Parathyroid adenoma (tissue), 2 donors: ENCODE data around the gene LRRC66.
A peak's percentile ranks its signal among the peaks of the same experiment; 100 is the strongest.

ENCODE experiments used
- H2AFZ ChIP-seq: fragments of 300-600 bp; sonication (generic); one replicate; pipeline ENCODE4 v1.7.0; 2017; ENCODE audit warnings: antibody characterized with exemption, mild to moderate bottlenecking
- H3K27ac ChIP-seq: fragments of 300-600 bp; sonication (generic); one replicate; pipeline ENCODE4 v1.7.0; 2017
- H3K27me3 ChIP-seq: fragments of 300-600 bp; sonication (generic); one replicate; pipeline ENCODE4 v1.7.0; 2017; ENCODE audit warnings: low read length; ENCODE audit not compliant: control insufficient read depth, insufficient read depth
- H3K36me3 ChIP-seq: fragments of 300-600 bp; sonication (generic); one replicate; pipeline ENCODE4 v1.7.0; 2017; ENCODE audit warnings: low read length; ENCODE audit not compliant: control insufficient read depth, insufficient read depth
- H3K4me1 ChIP-seq: fragments of 300-600 bp; sonication (generic); one replicate; pipeline ENCODE4 v1.7.0; 2017; ENCODE audit warnings: control low read depth
- H3K4me2 ChIP-seq: fragments of 300-600 bp; sonication (generic); one replicate; pipeline ENCODE4 v1.7.0; 2017; ENCODE audit warnings: low read length
- H3K4me3 ChIP-seq: fragments of 300-600 bp; sonication (generic); one replicate; pipeline ENCODE4 v1.7.0; 2017; ENCODE audit warnings: low read depth, low read length
- H3K79me2 ChIP-seq: fragments of 300-600 bp; sonication (generic); one replicate; pipeline ENCODE4 v1.7.0; 2017; ENCODE audit warnings: control low read depth
- H3K9ac ChIP-seq: fragments of 300-600 bp; sonication (generic); one replicate; pipeline ENCODE4 v1.7.0; 2017; ENCODE audit warnings: mild to moderate bottlenecking
- H3K9me3 ChIP-seq: fragments of 300-600 bp; sonication (generic); one replicate; pipeline ENCODE4 v1.7.0; 2017; ENCODE audit warnings: low read length; ENCODE audit not compliant: control insufficient read depth
- CTCF ChIP-seq: fragments of 300-600 bp; sonication (generic); IDR thresholded peaks from one replicate; pipeline ENCODE4 v1.7.0; 2017; ENCODE audit warnings: antibody characterized with exemption, mild to moderate bottlenecking
- donor health status: primary hyperparathyroidism.

LRRC66 gene

GRCh38 chr4:52036886-52037530, 16.8 kb upstream of the LRRC66 start:
- Histone ChIP-seq H3K4me2 (peak overlapping the region; percentile 80), H3K36me3 (no peaks in the 10 kb centered on the region), H3K27ac (peak overlapping the region; percentile 22), H3K9me3 (no peaks in the 10 kb centered on the region), H3K9ac (no peak overlapping the region), H3K79me2 (peaks cover 4% of the 10 kb centered on the region), H3K4me1 (peaks cover 6% of the 10 kb centered on the region), H3K27me3 (no peaks in the 10 kb centered on the region), H3K4me3 (peak overlapping the region; percentile 63), H2AFZ (no peak overlapping the region)
- no peak for TF ChIP-seq CTCF

- Histone ChIP-seq H3K4me2 (no peak overlapping the region), H3K9ac (no peak overlapping the region), H3K79me2 (peaks cover 4% of the 10 kb centered on the region), H3K4me1 (peaks cover 6% of the 10 kb centered on the region), H3K9me3 (no peaks in the 10 kb centered on the region), H3K27me3 (no peaks in the 10 kb centered on the region), H3K27ac (no peak overlapping the region), H3K36me3 (no peaks in the 10 kb centered on the region), H2AFZ (no peak overlapping the region), H3K4me3 (no peak overlapping the region)
- no peak for TF ChIP-seq CTCF
Measured at GRCh38 chr4:52035190-52035589, 15.0 kb upstream of the LRRC66 start.

- Histone ChIP-seq H2AFZ (no peak overlapping the region), H3K9me3 (no peaks in the 10 kb centered on the region), H3K36me3 (no peaks in the 10 kb centered on the region), H3K4me3 (no peak overlapping the region), H3K27me3 (no peaks in the 10 kb centered on the region), H3K9ac (no peak overlapping the region), H3K79me2 (peaks cover 4% of the 10 kb centered on the region), H3K4me2 (no peak overlapping the region), H3K4me1 (peaks cover 6% of the 10 kb centered on the region), H3K27ac (no peak overlapping the region)
- no peak for TF ChIP-seq CTCF
Measured at GRCh38 chr4:52032005-52032404, 11.8 kb upstream of the LRRC66 start.

- H3K9me3 ChIP-seq: no peaks in the 10 kb centered on the region
- H3K27me3 ChIP-seq: no peaks in the 10 kb centered on the region
- H3K79me2 ChIP-seq: no peaks in the 10 kb centered on the region
- no peaks in the 10 kb centered on the region for H3K36me3 ChIP-seq
- H3K4me1 ChIP-seq: no peaks in the 10 kb centered on the region
- no peak overlapping the region for H3K27ac ChIP-seq
- no peak overlapping the region for H3K4me2 ChIP-seq
- no peak overlapping the region for H3K4me3 ChIP-seq
- H2AFZ ChIP-seq: no peak overlapping the region
- TF ChIP-seq CTCF: no peak
- no peak overlapping the region for H3K9ac ChIP-seq
Measured at GRCh38 chr4:52028970-52029369, 8.8 kb upstream of the LRRC66 start.

- Histone ChIP-seq H3K9me3 (no peaks in the 10 kb centered on the region), H3K4me2 (no peak overlapping the region), H3K36me3 (no peaks in the 10 kb centered on the region), H2AFZ (no peak overlapping the region), H3K4me3 (no peak overlapping the region), H3K4me1 (no peaks in the 10 kb centered on the region), H3K79me2 (no peaks in the 10 kb centered on the region), H3K9ac (no peak overlapping the region), H3K27ac (no peak overlapping the region), H3K27me3 (no peaks in the 10 kb centered on the region)
- no peak for TF ChIP-seq CTCF
Measured at GRCh38 chr4:52017814-52018213, 2.3 kb downstream of the LRRC66 start.
